Measurements from ENCODE around the gene SLC6A6.
A peak's percentile ranks its signal among the peaks of the same experiment; 100 is the strongest.

SLC6A6 gene

DNA sequence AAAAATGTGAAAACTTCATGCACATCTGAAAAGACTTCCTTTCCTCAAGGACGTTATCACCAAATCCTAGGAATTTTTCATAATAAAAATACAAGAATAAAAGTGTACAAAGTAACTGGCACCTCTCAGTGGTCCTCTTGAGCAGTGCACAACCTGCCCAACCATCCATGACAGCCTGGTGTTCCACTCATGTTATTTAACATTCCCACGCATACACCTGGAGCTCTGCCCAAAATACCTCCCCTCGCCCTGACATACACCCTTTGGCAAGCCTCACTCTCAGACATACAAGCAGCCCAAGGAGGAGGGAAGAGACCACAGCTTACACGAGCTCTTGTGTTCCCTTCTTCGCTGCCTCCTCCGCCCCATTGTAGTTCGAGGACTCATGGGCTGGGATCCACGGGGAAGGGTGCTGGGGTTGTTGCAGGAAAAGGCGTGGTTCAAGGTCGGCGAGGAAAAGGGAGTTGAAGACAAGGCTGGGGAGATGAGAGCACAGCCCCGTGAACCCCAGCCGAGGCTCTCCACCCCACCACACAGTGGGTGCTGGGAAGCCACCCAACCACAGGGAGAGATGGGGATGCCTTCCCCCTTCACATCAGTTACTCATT lies 114.4 kb downstream of the SLC6A6 start:
- no peak for DNase-seq

DNA sequence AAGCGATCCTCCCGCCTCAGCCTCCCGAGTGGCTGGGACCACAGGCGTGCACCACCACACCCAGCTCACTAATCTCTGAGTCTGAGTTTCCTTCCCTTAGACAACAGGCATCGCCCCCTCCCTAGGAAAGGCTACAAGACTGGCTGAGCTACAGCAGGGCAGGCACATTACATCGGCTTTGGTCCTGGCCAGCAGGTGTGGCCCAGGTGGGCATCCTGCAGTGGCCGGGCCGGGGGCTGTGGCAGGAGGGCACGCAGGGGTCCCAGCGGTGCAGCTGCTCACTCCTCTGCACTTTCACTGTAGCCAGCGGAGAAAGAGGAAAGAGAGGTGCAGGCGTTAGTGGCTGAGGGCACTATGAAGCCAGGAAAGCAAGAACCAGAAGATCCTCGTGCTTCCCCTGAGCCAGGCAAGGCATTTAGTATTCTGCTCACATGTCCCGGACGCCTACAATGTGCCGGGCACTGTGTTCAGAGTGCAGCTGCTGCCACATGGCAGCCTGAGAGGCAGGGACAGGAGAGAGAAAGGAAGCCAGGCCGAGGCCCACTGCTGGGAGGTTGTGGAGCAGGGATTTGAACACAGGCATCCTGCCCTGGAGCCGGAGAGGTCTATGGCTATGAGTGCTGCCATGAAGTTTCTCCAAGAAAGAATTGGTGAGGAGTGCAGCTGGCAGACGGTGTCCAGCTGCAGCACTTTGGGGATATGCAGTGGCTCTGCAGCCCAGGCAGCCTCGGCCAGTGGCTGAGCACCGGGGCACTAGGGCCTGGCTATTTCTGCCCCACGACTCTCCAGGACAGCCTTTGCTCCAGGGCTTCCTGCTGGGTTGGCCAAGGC lies 115.4 kb downstream of the SLC6A6 start:
- no peak for DNase-seq

DNA sequence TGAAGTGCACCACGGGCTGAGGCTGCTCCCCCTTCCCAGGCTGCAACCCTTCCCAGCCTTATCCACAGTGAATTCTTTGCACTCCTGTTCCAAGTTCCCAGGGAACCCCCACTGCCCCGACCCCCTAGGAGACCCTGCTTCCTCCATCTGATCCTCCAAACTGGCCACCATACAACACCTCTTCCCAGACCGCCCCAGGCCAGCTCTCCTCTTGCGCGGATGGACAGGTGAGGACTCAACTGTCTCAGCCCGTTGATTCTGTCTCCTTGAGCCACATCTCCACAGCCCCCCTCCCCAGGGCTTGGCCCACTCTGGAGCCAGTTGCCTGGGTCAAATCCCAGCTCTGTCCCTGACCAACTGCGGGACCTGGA lies 116.0 kb downstream of the SLC6A6 start:
- DNase-seq: no peak

DNA sequence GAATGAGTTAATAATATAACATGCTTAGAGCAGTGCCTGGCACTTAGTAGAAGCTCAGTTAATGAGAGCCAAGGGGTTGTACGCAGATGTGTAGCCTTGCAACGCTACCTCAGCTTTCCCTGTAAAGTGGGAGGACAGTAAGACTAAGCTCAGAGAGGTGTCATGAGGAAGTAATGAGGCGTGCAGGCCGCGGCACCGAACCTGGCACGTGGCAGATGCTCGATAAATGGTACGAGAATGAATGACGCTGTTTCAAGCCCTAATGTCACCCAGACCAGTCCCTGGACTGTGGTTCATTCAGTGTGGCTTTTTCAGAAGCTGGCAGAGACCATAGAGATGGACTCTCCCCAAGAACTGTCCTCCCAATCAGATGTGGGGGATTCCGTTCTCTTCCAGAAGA lies 116.5 kb downstream of the SLC6A6 start:
- DNase-seq: no peak

DNA sequence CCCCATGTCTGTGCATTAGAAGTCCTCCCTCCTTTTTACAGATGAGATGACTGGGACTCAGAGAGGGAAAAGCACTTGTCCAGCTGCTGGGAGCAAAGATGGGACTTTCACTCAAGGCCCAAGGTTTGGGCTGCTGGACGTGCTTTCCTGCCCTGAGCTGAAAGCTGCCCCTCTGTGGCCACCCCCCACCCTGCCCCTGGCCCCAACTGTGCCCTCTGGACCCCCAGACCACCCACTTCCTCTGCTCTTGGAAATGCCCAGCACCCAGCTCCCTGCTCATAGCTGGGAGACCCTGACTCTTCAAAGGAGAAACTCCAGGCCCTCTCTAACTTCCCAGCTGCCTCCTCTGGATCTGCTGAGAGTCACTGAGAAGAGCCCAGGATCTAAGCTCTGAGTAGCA lies 117.0 kb downstream of the SLC6A6 start:
- DNase-seq: no peak

DNA sequence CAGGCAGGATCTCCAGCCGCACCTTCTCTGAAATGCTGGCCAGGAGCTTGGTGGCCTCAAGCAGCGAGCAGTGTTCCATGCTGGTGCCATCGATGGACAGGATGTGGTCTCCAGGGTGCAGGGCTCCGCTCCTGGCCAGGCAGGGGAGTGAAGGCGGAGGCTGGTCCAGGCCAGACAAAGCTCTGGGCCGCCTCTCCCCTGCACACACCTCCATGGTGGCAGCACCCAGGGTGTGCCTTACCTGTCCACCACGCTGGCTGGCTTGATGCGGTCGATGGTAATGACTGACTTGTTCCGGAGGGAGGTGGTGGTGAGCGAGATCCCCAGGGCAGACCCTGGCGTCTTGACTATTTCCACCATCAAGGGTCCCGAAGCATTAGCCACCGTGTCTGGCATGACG lies 117.7 kb downstream of the SLC6A6 start:
- DNase-seq: no peak

DNA sequence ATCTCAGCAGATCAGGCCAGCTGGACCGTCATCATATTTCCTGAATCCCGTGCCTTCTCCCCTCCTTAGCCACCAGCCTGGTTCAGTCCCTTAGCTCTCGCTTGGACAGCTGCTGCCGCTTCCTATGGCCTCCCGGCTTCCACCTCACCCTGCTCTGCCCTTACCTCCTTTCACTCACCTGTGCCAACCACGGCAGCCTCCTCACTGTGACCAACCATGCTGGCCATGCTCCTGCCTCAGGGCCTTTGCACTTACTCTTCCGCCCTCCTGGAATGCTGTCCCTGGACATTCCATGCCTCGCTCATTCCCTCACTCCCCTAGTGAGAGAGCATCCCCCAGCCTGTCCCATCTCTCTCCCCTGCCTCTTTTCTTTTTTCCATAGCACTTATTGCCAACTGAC lies 118.6 kb downstream of the SLC6A6 start:
- no peak for DNase-seq

DNA sequence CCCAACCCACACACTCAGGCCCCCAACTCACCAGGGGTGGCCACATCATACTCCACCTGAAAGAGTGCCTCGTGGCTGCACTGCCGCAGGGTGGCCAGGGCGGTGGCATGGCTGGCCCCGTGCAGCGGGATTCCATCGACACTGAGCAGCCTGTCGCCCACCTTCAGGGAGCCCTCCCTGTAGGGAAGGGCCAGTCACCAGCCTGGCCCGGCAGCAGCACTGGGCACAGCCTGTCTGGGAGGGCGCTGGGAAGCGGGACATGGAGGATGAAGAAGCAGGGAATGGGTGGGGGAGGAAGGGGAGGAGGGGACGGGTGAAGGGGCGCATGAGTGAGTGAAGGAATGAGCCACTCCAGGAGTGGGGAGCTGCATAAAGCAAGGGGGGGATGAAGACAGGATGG lies 119.2 kb downstream of the SLC6A6 start:
- no peak for DNase-seq

DNA sequence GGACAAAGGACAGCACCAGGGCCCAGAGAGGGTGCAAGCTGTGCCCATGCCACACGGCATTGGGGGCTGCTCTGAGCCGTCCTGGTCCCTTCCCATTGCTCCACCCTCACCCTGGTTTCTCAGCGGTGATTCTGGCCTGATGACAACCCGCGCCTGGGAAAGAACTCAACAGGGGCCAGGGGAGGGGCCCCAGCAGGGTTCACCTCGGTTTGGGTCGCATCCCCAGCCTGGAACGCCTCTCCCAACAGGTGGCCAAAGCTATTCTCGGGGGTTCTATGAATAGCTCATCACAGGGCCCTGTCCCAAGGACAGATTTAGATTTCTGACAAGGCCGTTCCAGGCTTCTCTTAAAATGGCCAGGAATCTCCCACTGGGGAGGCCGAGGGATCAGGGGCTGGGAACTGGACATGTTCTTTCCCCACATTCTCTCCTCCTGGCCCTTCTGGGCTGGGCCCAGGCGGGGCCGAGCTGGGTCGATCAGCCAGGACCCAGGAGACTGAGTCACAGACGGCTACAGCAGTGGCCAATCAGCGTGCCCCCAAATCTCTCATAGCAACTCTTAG lies 119.8 kb downstream of the SLC6A6 start:
- no peak for DNase-seq

DNA sequence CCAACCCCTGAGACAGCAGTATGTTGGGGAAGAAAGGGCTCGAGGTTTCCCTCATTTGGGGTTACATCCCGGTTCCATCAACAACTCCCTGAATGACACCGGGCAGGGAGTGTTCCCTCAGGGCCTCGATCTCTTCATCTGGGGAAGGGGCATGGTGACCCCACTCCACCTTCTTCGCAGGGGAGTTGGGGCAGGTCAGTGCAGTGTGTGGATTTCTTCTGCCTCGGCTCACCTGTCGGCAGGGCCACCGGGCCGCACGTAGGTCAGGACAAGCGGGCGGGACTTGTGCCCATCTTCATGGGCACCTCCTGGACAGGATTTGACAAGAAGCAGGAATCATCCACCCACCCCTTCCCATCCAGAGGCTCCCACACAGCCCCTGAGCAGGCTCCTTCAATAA lies 120.4 kb downstream of the SLC6A6 start:
- DNase-seq: no peak

DNA sequence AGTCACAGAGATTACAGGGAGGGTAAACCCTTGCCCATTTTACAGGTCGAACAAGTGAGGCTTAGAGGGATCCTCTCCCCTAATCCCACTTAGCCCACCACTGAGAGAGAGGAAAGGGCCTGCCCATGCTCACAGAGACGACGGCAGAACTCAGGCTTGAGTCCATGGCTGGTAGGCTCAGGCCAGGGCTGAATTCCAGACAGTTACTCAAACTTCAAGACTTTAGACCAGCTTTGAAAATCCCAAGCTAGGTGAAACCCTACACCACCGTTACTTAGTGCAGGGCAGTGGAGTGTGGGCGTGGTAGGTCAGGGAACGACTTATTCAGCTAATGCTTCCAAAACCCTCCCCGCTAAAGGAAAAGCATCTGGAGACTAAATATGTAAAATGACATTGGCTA lies 121.4 kb downstream of the SLC6A6 start:
- DNase-seq: no peak

DNA sequence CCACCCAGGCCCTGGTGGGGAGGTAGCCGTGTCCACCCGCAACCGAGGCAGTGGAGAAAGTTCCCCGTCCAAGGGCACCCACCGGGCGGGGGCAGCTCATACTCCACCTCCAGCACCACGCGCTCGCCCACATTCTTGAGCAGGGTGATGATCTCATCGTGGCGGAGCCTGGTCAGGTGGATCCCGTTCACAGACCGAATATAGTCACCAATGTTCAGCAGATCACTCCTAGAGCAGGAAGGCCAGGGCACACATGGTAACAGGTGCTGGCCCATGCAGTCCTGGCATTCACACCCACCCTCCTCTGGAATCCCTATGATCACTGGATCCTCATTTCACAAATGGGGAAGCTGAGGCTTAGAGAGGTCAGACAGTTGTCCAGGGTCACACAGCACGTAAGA lies 121.9 kb downstream of the SLC6A6 start:
- no peak for DNase-seq

DNA sequence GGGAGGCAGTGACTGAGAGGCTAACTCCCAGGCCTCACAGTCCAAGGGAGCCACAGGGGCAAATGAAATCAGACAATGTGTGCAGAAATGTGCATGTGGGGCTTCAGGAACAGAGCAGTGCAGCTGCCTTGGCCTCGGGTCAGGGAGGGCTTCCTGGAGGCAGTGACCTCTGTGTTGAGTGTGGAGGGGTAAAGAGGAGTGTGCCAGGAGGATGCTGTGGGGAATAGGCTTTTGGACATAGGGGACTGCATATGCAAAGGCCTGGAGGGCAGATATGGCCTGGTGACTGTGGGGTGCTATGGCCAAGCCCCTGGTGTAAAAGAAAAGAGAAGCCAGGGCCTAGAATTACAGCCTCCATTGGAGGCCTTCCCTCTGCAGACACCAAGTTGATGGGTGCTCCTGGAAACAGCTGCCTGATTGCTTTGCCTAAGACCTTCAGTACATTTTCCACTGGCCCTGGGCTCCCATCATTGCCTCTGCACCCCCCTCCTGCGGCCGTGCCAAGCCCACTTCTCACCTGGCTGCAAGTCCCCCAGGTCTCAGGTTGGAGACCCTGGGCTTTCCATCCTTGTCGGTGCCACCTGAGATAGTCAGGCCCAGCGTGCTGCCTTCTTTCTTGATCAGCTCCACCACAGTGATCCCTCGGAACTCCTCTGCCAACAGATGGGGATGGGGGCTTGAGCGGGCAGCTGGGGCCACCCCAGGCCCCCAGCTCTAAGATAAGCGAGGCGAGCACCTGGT lies 122.7 kb downstream of the SLC6A6 start:
- DNase-seq: no peak

DNA sequence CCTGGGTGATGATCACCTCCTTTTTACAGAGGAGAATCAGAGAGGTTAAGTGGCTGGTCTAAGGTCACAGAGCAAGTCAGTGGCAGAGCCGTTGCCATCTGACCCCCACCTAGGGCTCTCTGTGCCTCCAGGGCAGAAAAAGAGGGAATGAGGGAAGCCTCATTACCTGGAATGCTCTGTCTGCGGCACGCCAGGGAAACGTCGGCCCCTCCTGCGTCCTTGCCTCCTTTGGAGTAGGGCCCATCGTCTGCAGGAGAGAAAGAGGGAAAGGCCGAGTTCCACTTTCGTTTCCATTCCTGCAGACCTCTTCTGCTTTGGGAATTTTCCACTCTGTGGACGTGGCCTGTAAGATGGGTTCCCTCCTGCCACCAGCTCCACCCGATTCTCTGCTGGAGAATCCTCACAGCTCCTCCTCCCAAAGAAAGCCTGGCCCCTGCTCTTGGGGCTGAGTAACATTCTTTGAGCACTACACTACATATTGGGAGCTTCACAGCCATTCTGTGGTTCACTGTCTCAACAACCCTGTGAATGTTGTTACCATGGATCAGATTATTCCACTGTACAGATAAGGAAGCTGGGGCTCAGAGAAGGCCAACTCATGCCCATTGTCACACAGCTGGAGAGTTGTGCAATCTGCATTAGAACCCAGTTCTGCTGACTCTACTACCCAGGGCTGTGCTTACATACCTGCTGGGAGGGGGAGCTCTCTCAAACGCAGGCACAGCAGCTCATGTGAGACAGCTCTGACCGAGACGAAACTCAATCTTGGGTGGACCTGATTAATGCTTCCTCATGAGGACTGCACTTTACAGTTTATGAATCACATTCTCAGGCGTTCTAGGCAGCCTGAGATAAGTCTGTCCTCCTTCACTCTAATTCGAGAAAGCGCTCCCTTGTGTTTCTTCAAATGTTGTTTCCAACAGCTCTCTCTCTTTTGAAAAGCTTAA lies 123.6 kb downstream of the SLC6A6 start:
- peak in 1 of 58 donors; percentile 19 for DNase-seq

DNA sequence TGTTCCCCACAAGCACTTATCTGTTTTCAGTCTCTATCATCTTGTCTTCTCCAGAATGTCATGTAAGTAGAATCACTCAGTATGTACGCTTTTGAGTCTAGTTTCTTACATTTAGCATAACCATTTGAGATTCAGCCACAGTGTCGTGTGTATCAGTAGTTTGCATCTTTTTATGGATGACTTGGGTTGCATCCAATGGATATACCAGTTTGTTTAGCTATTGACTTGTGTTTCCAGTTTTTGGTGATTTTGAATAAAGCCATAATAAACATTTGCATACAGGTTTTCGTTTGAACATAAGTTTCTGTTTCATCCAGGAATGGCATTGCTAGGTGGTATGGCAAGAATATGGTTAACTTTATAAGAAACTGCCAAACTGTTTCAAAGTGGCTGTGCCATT lies 125.7 kb downstream of the SLC6A6 start:
- DNase-seq: no peak

DNA sequence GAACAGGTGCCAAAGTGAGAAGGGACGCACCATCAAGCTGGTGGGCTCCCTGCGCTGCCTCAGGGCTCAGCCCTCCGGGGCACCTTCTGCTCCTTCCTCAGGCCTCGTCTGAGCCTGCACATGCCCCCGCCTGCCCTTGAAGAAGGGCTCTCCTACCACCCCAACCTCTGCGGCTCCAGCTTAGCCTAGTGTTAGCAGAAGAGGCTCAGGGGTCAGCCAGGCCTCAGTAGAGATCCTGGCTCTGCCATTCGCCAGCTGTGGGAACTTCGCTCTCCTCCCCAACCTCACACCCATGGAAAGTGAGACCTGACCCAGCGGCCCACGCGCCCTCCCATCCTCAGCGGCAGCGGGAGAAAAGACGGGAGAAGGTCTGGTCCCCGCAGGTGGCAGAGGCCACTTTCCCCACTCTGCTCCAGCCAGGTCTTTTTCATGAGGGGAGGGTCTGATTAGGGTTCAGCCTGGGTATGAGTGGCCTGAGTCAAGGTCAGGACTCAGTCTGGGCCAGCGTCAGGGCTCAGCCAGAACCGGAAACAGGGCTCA lies 129.5 kb downstream of the SLC6A6 start:
- DNase-seq: no peak

DNA sequence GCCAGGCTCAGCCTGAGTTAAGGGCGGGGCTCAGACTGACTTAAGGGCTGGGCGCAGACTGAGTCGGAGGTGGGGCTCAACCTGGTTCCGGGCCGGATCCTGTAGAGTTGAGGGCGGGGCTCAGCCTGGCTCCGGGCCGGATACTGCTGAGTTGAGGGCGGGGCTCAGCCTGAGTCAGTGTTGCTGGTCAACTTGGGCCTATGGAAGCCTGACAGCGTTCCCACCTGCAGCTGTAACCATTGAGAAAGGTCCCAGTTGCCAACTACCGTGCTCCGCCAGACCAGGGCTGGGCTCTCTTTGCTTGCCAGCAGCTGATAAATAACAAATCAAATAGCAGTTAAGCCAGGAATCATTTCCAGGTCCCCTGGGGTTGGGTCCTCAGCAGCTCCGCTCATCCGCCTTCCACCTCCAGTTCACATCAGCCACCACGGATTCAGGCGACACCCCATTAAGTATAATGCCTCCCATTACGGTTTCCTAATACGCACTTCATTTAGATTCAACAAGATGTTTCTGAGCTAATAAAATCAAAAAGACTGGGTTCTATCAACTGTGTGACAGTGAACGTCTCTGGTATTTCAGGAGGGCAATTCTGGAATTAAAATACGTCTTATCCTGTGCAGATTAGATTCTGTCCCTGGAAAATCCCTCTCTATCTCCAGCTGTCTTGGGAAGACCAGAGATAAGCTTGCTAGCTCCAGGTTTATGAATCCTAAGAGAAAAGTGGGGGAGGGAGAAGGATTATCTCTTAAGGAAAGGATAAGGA lies 130.5 kb downstream of the SLC6A6 start:
- no peak for DNase-seq

DNA sequence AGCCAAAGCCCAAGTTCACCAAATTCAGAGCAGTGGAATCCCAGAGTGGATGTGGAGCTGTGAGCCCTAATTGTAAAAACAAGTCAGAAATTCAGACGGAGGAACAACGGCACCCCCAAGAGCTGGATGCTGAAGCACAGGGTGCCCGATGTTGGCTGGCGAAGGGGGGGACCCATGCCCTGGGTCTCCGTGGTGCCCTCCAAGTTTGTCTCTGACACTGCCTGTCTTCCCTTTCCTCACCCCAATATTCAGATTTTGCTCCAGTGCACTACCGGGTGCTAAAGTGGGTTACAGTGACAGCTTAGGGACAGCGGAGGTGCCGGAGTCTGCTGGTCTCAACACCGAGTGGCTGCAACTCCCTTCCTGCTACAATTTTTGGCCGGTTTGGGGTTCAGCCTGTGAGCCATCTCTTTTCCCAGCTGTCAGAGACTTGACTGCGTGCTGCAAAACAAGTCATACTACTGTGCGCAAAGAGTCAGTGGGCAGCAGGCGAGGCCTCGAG lies 131.1 kb downstream of the SLC6A6 start:
- no peak for DNase-seq

DNA sequence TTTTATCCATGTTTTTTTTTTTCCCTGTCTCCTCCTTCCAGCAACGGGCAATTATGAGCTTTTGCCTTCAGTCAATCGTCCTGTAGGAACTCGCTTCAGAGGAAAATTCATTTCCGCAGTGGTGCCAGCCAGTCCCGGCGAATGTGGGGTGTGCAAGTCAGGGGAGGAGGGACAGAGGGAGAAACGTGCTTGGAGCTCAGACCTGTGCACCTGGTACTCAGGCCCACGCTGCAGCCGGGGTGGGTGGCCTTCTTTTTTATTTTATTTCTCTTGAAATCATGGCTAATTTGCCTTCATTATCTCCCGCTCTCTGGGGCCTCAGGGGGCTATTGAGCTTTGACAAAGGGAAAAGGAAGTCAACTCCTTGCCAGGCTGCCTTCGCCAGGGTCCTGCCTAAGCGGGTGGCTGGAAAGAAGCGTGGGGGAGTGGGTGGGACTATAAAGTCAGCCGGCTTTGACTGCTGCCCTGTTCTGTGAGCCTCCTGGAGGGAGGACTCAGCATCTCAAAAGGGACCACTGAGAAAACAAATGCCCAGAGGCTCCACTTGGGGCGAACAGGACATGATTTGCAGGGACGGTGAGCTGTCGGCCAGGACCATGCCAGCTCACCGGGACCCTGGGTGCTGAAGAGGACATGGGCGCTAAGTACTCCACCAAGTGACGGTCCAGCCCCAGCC lies 132.2 kb downstream of the SLC6A6 start:
- peak in 4 of 58 donors; percentile 10 to 32 (median 14) for DNase-seq
